ENCODE results near the gene MEIOB. TPM values are rescaled to one million over a fixed set of nuclear protein-coding genes. Genes with fewer than 3 reads are reported as not detected.
A peak's percentile ranks its signal among the peaks of the same experiment; 100 is the strongest.

MEIOB gene
- total RNA-seq, 4 donors from 2014 or later: 0.76 TPM; not detected in 3

- no peaks in the 10 kb centered on the region for H3K36me3 ChIP-seq
- intact Hi-C loops (cut with DNase I): loop anchor here (5.0 kb wide), 1 partner anchor 57 kb away; no protein-coding TSS in a partner anchor
- WGBS, 2 donors: 28 to 33% methylated on average over 9 of the region's 9 CpGs
- DNase-seq: no peak
- no peak overlapping the region for H3K4me3 ChIP-seq
- TF ChIP-seq POLR2A (IDR thresholded peaks at IDR 0.05): no peak
- no peak for TF ChIP-seq CTCF (IDR thresholded peaks at IDR 0.05)
- no peaks in the 10 kb centered on the region for H3K9me3 ChIP-seq
- peak overlapping the region in 3 of 4 donors; percentile 28 to 68 (median 61) for H3K27ac ChIP-seq
- peaks cover 0 to 42% (median 3%) of the 10 kb centered on the region in 4 donors for H3K27me3 ChIP-seq
- peaks cover 0 to 18% (median 3%) of the 10 kb centered on the region in 3 donors for H3K4me1 ChIP-seq
Measured at GRCh38 chr16:1870365-1871082, 1.4 kb downstream of the MEIOB start.

GRCh38 chr16:1865902-1866690, 5.9 kb downstream of the MEIOB start:
- 66 to 75% methylated on average over 6 of the region's 6 CpGs for WGBS, 2 donors
- intact Hi-C loops (cut with DNase I): no loop called here
- H3K4me3 ChIP-seq: no peak overlapping the region
- H3K4me1 ChIP-seq: peaks cover 0 to 10% (median 0%) of the 10 kb centered on the region in 3 donors
- no peaks in the 10 kb centered on the region for H3K9me3 ChIP-seq
- H3K36me3 ChIP-seq: no peaks in the 10 kb centered on the region
- no peak for TF ChIP-seq CTCF (IDR thresholded peaks at IDR 0.05)
- no peak for TF ChIP-seq POLR2A (IDR thresholded peaks at IDR 0.05)
- H3K27ac ChIP-seq: no peak overlapping the region
- no peak for DNase-seq
- peaks cover 0 to 37% (median 0%) of the 10 kb centered on the region in 4 donors for H3K27me3 ChIP-seq

- no peak for DNase-seq
- WGBS, 2 donors: 6 to 13% methylated on average over 4 of the region's 4 CpGs
Measured at GRCh38 chr16:1863681-1864460, 8.1 kb downstream of the MEIOB start.

GRCh38 chr16:1862394-1862793, 9.6 kb downstream of the MEIOB start:
- H3K36me3 ChIP-seq: no peaks in the 10 kb centered on the region
- H3K27me3 ChIP-seq: peaks cover 0 to 67% (median 3%) of the 10 kb centered on the region in 4 donors
- H3K4me1 ChIP-seq: peaks cover 0 to 11% (median 0%) of the 10 kb centered on the region in 3 donors
- TF ChIP-seq POLR2A (IDR thresholded peaks at IDR 0.05) (no peak), CTCF (IDR thresholded peaks at IDR 0.05) (no peak)
- no peak for DNase-seq
- H3K27ac ChIP-seq: no peak overlapping the region
- intact Hi-C loops (cut with DNase I): loop anchor here (5.0 kb wide), 1 partner anchor 60 kb away; no protein-coding TSS in a partner anchor
- no peak overlapping the region for H3K4me3 ChIP-seq
- 77 to 81% methylated on average over 8 to 9 of the region's 9 CpGs for WGBS, 2 donors
- H3K9me3 ChIP-seq: no peaks in the 10 kb centered on the region

More at GRCh38 chr16:1863681-1864460, 8.1 kb downstream of the MEIOB start:
- H3K36me3 ChIP-seq: no peaks in the 10 kb centered on the region
- H3K27ac ChIP-seq: no peak overlapping the region
- TF ChIP-seq CTCF (IDR thresholded peaks at IDR 0.05) (peak; percentile 20 to 60 (median 50)), POLR2A (IDR thresholded peaks at IDR 0.05) (no peak)
- peaks cover 0 to 52% (median 0%) of the 10 kb centered on the region in 4 donors for H3K27me3 ChIP-seq
- H3K4me3 ChIP-seq: no peak overlapping the region
- H3K9me3 ChIP-seq: no peaks in the 10 kb centered on the region
- intact Hi-C loops (cut with DNase I): loop anchor here (5.0 kb wide), 1 partner anchor 58 kb away; no protein-coding TSS in a partner anchor
- peaks cover 0 to 11% (median 0%) of the 10 kb centered on the region in 3 donors for H3K4me1 ChIP-seq

Measured in esophagus squamous epithelium (tissue), 5 donors.